Progenitor cell of endocrine pancreas (in vitro differentiated cells): ENCODE measurements around the gene SUPT3H. TPM values are rescaled to one million over a fixed set of nuclear protein-coding genes. Genes with fewer than 3 reads are reported as not detected.

Experiments
- DNase-seq: peaks from one replicate; pipeline ENCODE4 v3.0.0; 2021; ENCODE audit warnings: low spot score; ENCODE audit not compliant: unreplicated experiment
- H3K27ac Mint-ChIP-seq: 2 replicates; pipeline ENCODE4 v1.8.0; 2021; ENCODE audit warnings: mild to moderate bottlenecking, moderate library complexity, mixed read lengths
- H3K27me3 Mint-ChIP-seq: 2 replicates; pipeline ENCODE4 v1.8.0; 2021; ENCODE audit warnings: mixed read lengths
- H3K36me3 Mint-ChIP-seq: 2 replicates; pipeline ENCODE4 v1.8.0; 2022; ENCODE audit warnings: mixed read lengths; ENCODE audit not compliant: insufficient read depth
- H3K4me1 Mint-ChIP-seq: 2 replicates; pipeline ENCODE4 v1.8.0; 2021; ENCODE audit warnings: low read depth, mixed read lengths
- H3K4me3 Mint-ChIP-seq: 2 replicates; pipeline ENCODE4 v1.8.0; 2021; ENCODE audit warnings: low read depth, mild to moderate bottlenecking, moderate library complexity, mixed read lengths
- H3K9me3 Mint-ChIP-seq: 2 replicates; pipeline ENCODE4 v1.8.0; 2021; ENCODE audit warnings: low read depth, mixed read lengths
- CTCF ChIP-seq: fragments of 200-600 bp; sonication (generic); IDR thresholded peaks from one replicate; pipeline ENCODE4 v1.5.0; 2021; ENCODE audit warnings: antibody characterized with exemption, mild to moderate bottlenecking; ENCODE audit not compliant: unreplicated experiment
- total RNA-seq: library from RNA; stranded (reverse); gene quantifications from 2 replicates; pipeline ENCODE4 v1.2.1, GENCODE V29; 2021

SUPT3H gene
- total RNA-seq, 1 donor from 2014 or later, result 40.5 TPM

GRCh38 chr6:44957156-44957555 is 420.6 kb downstream of the SUPT3H start:
- no peak for DNase-seq
- TF ChIP-seq CTCF, result no peak
- Mint-ChIP-seq H3K27me3 (no peaks in the 10 kb centered on the region), H3K36me3 (peaks cover 8% of the 10 kb centered on the region), H3K9me3 (peaks cover 6% of the 10 kb centered on the region), H3K27ac (no peak overlapping the region), H3K4me3 (no peak overlapping the region), H3K4me1 (no peaks in the 10 kb centered on the region)

GRCh38 chr6:44956396-44956795 is 421.3 kb downstream of the SUPT3H start:
- Mint-ChIP-seq H3K9me3 (peaks cover 6% of the 10 kb centered on the region), H3K4me1 (no peaks in the 10 kb centered on the region), H3K36me3 (peaks cover 9% of the 10 kb centered on the region), H3K4me3 (no peak overlapping the region), H3K27ac (no peak overlapping the region), H3K27me3 (no peaks in the 10 kb centered on the region)
- TF ChIP-seq CTCF, result no peak
- DNase-seq, result no peak

GRCh38 chr6:44955145-44955544 is 422.6 kb downstream of the SUPT3H start:
- peaks cover 12% of the 10 kb centered on the region for H3K9me3 Mint-ChIP-seq
- no peaks in the 10 kb centered on the region for H3K27me3 Mint-ChIP-seq

GRCh38 chr6:44954281-44954680 is 423.5 kb downstream of the SUPT3H start:
- Mint-ChIP-seq H3K4me1 (no peaks in the 10 kb centered on the region), H3K9me3 (peaks cover 19% of the 10 kb centered on the region), H3K36me3 (peaks cover 26% of the 10 kb centered on the region), H3K4me3 (no peak overlapping the region), H3K27me3 (no peaks in the 10 kb centered on the region), H3K27ac (no peak overlapping the region)
- no peak for TF ChIP-seq CTCF
- DNase-seq, result no peak

More at GRCh38 chr6:44955145-44955544, 422.6 kb downstream of the SUPT3H start:
- Mint-ChIP-seq H3K27ac (no peak overlapping the region), H3K4me3 (no peak overlapping the region), H3K4me1 (no peaks in the 10 kb centered on the region), H3K36me3 (peaks cover 18% of the 10 kb centered on the region)
- TF ChIP-seq CTCF, result no peak
- no peak for DNase-seq

- DNase-seq, result no peak
- no peak overlapping the region for H3K4me3 Mint-ChIP-seq
- no peaks in the 10 kb centered on the region for H3K4me1 Mint-ChIP-seq
- no peak for TF ChIP-seq CTCF
- H3K27me3 Mint-ChIP-seq, result no peaks in the 10 kb centered on the region
- H3K27ac Mint-ChIP-seq, result no peak overlapping the region
- peaks cover 25% of the 10 kb centered on the region for H3K9me3 Mint-ChIP-seq
- peaks cover 39% of the 10 kb centered on the region for H3K36me3 Mint-ChIP-seq
These were observed 426.4 kb downstream of the SUPT3H start for GRCh38 chr6:44951253-44951747.
